ENCODE measurements around the gene GPC6.
A peak's percentile ranks its signal among the peaks of the same experiment; 100 is the strongest.
"Not testable (repeated sequence)": the region's sequence is repeated elsewhere in the genome, so short reads cannot be mapped to it uniquely, and the experiment has no call there.

The GPC6 gene

DNA sequence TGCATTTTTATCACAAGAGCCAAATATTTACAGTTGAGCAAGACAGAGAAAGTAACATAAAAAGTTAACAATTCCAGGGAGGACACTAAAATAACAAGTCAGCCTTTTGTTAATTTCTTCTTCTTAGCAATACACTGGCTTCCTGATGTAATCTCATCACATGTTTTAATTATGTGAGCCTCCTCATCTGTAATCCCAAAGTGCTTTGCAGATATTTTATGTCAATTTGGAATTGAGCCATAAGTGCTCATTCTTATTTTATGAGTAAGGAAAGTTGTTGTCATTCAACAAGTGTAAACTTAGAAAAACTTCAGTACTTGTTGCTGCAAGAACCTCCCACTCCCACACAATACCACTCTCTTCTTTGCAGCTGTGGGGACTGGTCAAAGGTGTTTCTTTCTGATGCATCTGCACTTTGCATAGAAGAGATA, 223.6 kb downstream of the GPC6 start:
- Histone ChIP-seq H3K9me3 (no peaks in the 10 kb centered on the region), H3K36me3 (replicated peaks) (no peaks in the 10 kb centered on the region), H3K4me3 (no peak overlapping the region), H3K4me1 (peaks cover 8% of the 10 kb centered on the region; the same call in 1 of the 2 replicates), H3K27me3 (ENCODE audit: low read depth) (no peaks in the 10 kb centered on the region)
- DNase-seq (ENCODE audit: low spot score in 2 of 2) = peak; percentile 10 to 33
- in situ Hi-C loops (cut with MboI; ENCODE audit: low sequenced_read_pairs) = no loop called here

DNA sequence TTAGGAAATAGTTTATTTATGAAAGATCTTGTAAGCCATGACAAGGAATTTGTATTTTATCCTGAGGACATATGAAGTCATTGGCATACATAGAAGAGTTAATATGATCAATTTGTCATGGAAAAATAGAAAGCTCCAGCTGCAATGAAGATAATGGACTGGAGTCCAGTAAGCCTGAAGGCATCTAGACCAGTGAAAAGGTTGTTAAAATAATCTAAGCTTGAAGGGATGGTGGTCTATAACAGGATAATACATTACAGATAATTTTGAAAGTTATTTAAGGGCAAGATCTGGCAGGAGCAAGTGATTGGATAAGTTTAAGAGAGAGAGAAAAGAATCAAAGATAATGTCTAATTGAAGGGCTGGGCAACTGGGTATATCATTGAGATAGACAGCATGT, 224.2 kb downstream of the GPC6 start:
- in situ Hi-C loops (cut with MboI; ENCODE audit: low sequenced_read_pairs) = no loop called here
- Histone ChIP-seq H3K4me1 (peaks cover 8% of the 10 kb centered on the region; the same call in 1 of the 2 replicates), H3K27me3 (ENCODE audit: low read depth) (no peaks in the 10 kb centered on the region), H3K36me3 (replicated peaks) (no peaks in the 10 kb centered on the region), H3K4me3 (no peak overlapping the region), H3K9me3 (no peaks in the 10 kb centered on the region)
- DNase-seq (ENCODE audit: low spot score in 2 of 2) = no peak

DNA sequence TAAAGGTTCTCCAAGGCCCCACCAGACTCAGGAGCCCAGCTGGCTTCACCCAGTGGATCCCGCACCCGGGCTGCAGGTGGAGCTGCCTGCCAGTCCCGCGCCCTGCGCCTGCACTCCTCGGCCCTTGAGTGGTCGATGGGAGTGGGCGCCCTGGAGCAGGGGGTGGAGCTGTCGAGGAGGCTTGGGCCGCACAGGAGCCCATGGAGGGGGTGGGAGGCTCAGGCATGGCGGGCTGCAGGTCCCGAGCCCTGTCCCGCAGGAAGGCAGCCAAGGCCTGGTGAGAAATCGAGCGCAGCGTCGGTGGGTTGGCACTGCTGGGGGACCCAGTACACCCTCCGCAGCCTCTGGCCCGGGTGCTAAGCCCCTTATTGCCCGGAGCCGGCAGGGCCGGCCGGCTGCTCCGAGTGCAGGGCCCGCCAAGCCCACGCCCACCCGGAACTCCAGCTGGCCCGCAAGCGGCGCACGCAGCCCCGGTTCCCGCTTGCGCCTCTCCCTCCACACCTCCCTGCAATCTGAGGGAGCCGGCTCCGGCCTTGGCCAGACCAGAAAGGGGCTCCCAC, 228.1 kb downstream of the GPC6 start:
- in situ Hi-C loops (cut with MboI; ENCODE audit: low sequenced_read_pairs); H3K36me3 ChIP-seq (replicated peaks); DNase-seq (ENCODE audit: low spot score in 2 of 2); H3K4me1 ChIP-seq; H3K4me3 ChIP-seq; H3K9me3 ChIP-seq; H3K27me3 ChIP-seq (ENCODE audit: low read depth): not testable (repeated sequence)

- in situ Hi-C loops (cut with MboI; ENCODE audit: low sequenced_read_pairs) = no loop called here
- Histone ChIP-seq H3K4me1 (no peaks in the 10 kb centered on the region), H3K36me3 (replicated peaks) (no peaks in the 10 kb centered on the region), H3K9me3 (no peaks in the 10 kb centered on the region), H3K27me3 (ENCODE audit: low read depth) (no peaks in the 10 kb centered on the region), H3K4me3 (no peak overlapping the region)
- no peak for DNase-seq (ENCODE audit: low spot score in 2 of 2)
These were observed 229.3 kb downstream of the GPC6 start for GRCh38 chr13:93455861-93456260.

GRCh38 chr13:93460005-93460404, 233.4 kb downstream of the GPC6 start:
- Histone ChIP-seq H3K27me3 (ENCODE audit: low read depth) (no peaks in the 10 kb centered on the region), H3K4me1 (no peaks in the 10 kb centered on the region), H3K9me3 (no peaks in the 10 kb centered on the region), H3K4me3 (no peak overlapping the region), H3K36me3 (replicated peaks) (no peaks in the 10 kb centered on the region)
- in situ Hi-C loops (cut with MboI; ENCODE audit: low sequenced_read_pairs) = no loop called here
- no peak for DNase-seq (ENCODE audit: low spot score in 2 of 2)

GRCh38 chr13:93462151-93462550, 235.5 kb downstream of the GPC6 start:
- Histone ChIP-seq H3K36me3 (replicated peaks) (no peaks in the 10 kb centered on the region), H3K27me3 (ENCODE audit: low read depth) (no peaks in the 10 kb centered on the region), H3K4me3 (no peak overlapping the region), H3K9me3 (no peaks in the 10 kb centered on the region), H3K4me1 (0 out of 2 replicates have a peak, but pooled peaks cover 2% of the 10 kb centered on the region)
- DNase-seq (ENCODE audit: low spot score in 2 of 2) = no peak
- in situ Hi-C loops (cut with MboI; ENCODE audit: low sequenced_read_pairs) = no loop called here

GRCh38 chr13:93466502-93467036, 240.0 kb downstream of the GPC6 start:
- Histone ChIP-seq H3K27me3 (ENCODE audit: low read depth) (no peaks in the 10 kb centered on the region), H3K36me3 (replicated peaks) (no peaks in the 10 kb centered on the region), H3K4me1 (0 out of 2 replicates have a peak, but pooled peaks cover 2% of the 10 kb centered on the region), H3K4me3 (no peak overlapping the region), H3K9me3 (no peaks in the 10 kb centered on the region)
- in situ Hi-C loops (cut with MboI; ENCODE audit: low sequenced_read_pairs) = no loop called here
- no peak for DNase-seq (ENCODE audit: low spot score in 2 of 2)

DNA sequence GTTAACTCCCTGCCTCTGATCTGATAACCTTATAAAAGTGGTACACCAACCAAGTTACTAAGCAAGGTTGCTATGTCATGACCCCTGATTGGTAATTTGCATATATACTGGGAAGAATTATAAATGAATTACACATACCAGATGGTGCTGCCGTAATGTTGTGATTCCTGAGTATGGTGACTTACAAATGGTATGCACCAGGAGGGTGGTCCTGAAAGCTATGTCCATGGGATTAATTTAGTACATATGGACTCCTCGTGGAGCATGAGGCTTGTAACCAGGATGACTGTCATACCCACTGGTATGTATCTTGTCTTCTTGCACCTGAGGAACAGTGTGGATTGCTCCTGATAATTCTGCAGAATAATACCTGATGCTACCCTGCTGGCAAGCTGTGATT, 240.6 kb downstream of the GPC6 start:
- Histone ChIP-seq H3K27me3 (ENCODE audit: low read depth) (no peaks in the 10 kb centered on the region), H3K36me3 (replicated peaks) (no peaks in the 10 kb centered on the region), H3K4me1 (0 out of 2 replicates have a peak, but pooled peaks cover 2% of the 10 kb centered on the region), H3K9me3 (no peaks in the 10 kb centered on the region), H3K4me3 (no peak overlapping the region)
- in situ Hi-C loops (cut with MboI; ENCODE audit: low sequenced_read_pairs) = no loop called here
- DNase-seq (ENCODE audit: low spot score in 2 of 2) = no peak

DNA sequence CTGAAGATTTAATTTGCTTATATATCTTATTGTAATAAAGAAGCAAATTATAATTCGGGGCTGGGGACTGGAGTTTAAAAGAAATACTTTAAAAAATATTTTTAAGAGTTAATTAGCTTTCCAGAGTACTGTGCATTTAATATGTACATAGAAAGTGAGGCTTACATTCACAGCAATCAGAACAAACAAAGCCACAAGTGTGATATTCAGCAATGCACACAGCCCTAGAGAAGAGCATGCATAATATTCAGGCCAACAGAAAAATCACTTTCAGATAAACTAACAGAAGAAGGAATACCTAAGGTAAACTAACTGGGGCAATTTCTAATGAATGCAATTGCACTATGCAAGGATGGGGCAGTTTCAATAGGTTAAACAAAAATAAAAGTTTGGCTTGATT, 241.8 kb downstream of the GPC6 start:
- no peaks in the 10 kb centered on the region for H3K36me3 ChIP-seq (replicated peaks)
- H3K9me3 ChIP-seq = no peaks in the 10 kb centered on the region
- no peak overlapping the region for H3K4me3 ChIP-seq
- H3K4me1 ChIP-seq = 0 out of 2 replicates have a peak, but pooled peaks cover 2% of the 10 kb centered on the region
- H3K27me3 ChIP-seq (ENCODE audit: low read depth) = no peaks in the 10 kb centered on the region
- in situ Hi-C loops (cut with MboI; ENCODE audit: low sequenced_read_pairs) = no loop called here
- DNase-seq (ENCODE audit: low spot score in 2 of 2) = no peak

GRCh38 chr13:93472296-93472695, 245.7 kb downstream of the GPC6 start:
- no peaks in the 10 kb centered on the region for H3K4me1 ChIP-seq
- H3K36me3 ChIP-seq (replicated peaks) = no peaks in the 10 kb centered on the region
- no peaks in the 10 kb centered on the region for H3K27me3 ChIP-seq (ENCODE audit: low read depth)
- no peaks in the 10 kb centered on the region for H3K9me3 ChIP-seq
- no peak overlapping the region for H3K4me3 ChIP-seq
- in situ Hi-C loops (cut with MboI; ENCODE audit: low sequenced_read_pairs) = no loop called here
- no peak for DNase-seq (ENCODE audit: low spot score in 2 of 2)

- Histone ChIP-seq H3K4me1 (no peaks in the 10 kb centered on the region), H3K27me3 (ENCODE audit: low read depth) (no peaks in the 10 kb centered on the region), H3K36me3 (replicated peaks) (no peaks in the 10 kb centered on the region), H3K4me3 (no peak overlapping the region), H3K9me3 (no peaks in the 10 kb centered on the region)
- DNase-seq (ENCODE audit: low spot score in 2 of 2) = no peak
- in situ Hi-C loops (cut with MboI; ENCODE audit: low sequenced_read_pairs) = no loop called here
These were observed 246.2 kb downstream of the GPC6 start for GRCh38 chr13:93472814-93473296.

- no peak for DNase-seq (ENCODE audit: low spot score in 2 of 2)
- Histone ChIP-seq H3K36me3 (replicated peaks) (no peaks in the 10 kb centered on the region), H3K9me3 (no peaks in the 10 kb centered on the region), H3K27me3 (ENCODE audit: low read depth) (no peaks in the 10 kb centered on the region), H3K4me3 (no peak overlapping the region), H3K4me1 (no peaks in the 10 kb centered on the region)
- in situ Hi-C loops (cut with MboI; ENCODE audit: low sequenced_read_pairs) = no loop called here
These were observed 247.0 kb downstream of the GPC6 start for GRCh38 chr13:93473441-93474270.

DNA sequence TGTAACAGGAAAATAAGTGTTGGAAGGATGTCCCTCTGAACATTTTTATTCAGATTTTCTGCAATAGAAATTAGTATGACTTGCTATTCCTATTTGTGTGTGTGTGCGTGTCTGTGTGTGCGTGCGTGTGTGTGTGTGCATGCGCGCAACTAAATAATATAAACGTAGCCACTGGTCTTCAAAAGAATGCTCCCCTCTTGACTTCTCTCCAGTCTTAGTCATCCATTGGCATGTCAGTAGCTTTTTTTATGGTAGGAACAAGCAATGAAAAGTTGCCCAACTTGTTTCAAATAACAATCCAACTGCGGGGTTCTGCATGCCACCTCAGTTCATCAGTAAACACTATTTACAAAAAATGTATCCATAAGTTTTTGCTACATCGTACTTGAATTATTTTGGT, 249.6 kb downstream of the GPC6 start:
- in situ Hi-C loops (cut with MboI; ENCODE audit: low sequenced_read_pairs) = no loop called here
- no peak for DNase-seq (ENCODE audit: low spot score in 2 of 2)
- Histone ChIP-seq H3K4me1 (peaks cover 3% of the 10 kb centered on the region; the same call in 1 of the 2 replicates), H3K9me3 (no peaks in the 10 kb centered on the region), H3K4me3 (no peak overlapping the region), H3K36me3 (replicated peaks) (no peaks in the 10 kb centered on the region), H3K27me3 (ENCODE audit: low read depth) (no peaks in the 10 kb centered on the region)

DNA sequence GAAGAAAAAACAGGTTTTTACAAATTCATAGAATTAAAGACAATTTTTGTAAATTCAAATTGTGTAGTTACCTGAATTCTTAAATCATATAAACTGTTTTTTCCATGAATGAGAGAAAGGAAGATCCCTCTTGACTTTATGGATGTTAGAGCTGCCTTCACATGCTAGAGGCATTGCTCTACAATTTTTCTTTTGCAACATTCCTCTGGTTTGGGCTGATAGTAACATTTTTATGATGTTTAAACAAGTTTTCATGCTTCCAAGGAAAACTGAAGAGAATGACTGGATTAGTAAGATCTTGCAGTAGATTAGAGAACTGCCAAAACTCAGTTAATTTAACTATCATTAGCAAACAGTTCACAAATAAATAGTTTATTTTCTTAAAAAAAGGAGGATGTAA, 250.6 kb downstream of the GPC6 start:
- no peak for DNase-seq (ENCODE audit: low spot score in 2 of 2)
- Histone ChIP-seq H3K4me1 (peaks cover 3% of the 10 kb centered on the region; the same call in 1 of the 2 replicates), H3K36me3 (replicated peaks) (no peaks in the 10 kb centered on the region), H3K9me3 (no peaks in the 10 kb centered on the region), H3K27me3 (ENCODE audit: low read depth) (no peaks in the 10 kb centered on the region), H3K4me3 (no peak overlapping the region)
- in situ Hi-C loops (cut with MboI; ENCODE audit: low sequenced_read_pairs) = no loop called here

Data from HAP-1 (cell line).